Measurements from ENCODE around the gene ATP8A2.

DNA sequence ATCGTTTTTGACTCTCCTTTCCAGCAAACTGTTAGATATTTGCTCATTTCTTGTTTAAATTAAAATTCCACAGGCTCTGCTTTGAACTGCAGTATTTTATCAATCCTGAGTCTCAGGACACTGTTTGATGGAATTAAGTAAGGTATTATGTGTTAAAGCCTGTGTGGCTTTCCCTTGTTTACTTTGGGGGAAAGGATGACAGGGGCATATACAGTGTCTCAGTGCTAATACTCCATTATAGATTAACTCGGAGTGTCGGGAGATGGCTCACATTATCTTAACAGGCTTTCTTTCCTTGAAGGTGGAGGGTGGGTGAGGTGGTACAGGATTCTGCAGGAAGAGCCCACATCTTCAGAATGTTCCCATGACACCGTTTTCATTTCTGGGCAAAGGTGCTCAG lies 595.4 kb downstream of the ATP8A2 start:
- TF ChIP-seq ZNF274 (IDR thresholded peaks at IDR 0.05; ENCODE audit: low read depth, low read length): no peak
- TF ChIP-seq YY1 (IDR thresholded peaks at IDR 0.05; ENCODE audit: insufficient read depth, insufficient read length): no peak

Measured in NT2/D1 (cell line).